ENCODE measurements around the gene AGPAT2.

Gene AGPAT2

DNA sequence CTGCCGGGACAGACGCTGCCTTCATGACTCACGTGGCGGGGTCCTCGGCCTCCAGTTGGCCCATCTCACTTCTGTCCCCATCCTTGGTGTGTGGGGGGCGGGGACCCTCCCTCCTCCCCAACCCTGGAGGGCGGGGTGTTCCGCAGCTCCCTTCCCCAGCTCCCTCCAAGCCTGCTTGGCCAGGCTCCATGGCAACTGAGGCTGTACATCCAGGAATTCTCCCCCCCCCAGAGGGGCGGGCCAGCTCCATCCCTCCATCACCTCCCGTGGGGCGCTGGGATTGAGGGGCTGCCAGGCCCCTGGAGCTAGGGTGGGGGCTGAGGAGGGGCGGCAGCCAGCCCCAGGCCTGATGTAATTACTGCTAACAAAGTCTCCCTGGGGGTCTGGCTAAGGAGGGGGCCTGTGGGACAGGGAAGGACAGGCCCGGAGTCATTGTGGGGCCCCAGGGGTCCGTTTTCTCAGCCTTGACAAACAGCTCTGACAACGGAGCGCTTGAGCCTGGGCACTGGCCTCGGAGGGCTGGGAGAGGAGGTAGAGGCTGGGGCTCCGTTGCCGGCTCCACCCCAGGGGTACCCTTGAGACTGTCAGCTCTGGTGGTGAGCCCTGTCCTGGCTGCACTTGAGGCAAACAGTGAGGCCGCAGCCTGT, 33.1 kb upstream of the AGPAT2 start:
- WGBS (ENCODE audit: insufficient coverage, insufficient read length) = no CpG with 5 or more reads among the region's 20 CpGs
- H3K4me1 ChIP-seq (ENCODE audit: control insufficient read depth, insufficient read depth, low read length) = no peaks in the 10 kb centered on the region; the same call in 1 of the 2 replicates

DNA sequence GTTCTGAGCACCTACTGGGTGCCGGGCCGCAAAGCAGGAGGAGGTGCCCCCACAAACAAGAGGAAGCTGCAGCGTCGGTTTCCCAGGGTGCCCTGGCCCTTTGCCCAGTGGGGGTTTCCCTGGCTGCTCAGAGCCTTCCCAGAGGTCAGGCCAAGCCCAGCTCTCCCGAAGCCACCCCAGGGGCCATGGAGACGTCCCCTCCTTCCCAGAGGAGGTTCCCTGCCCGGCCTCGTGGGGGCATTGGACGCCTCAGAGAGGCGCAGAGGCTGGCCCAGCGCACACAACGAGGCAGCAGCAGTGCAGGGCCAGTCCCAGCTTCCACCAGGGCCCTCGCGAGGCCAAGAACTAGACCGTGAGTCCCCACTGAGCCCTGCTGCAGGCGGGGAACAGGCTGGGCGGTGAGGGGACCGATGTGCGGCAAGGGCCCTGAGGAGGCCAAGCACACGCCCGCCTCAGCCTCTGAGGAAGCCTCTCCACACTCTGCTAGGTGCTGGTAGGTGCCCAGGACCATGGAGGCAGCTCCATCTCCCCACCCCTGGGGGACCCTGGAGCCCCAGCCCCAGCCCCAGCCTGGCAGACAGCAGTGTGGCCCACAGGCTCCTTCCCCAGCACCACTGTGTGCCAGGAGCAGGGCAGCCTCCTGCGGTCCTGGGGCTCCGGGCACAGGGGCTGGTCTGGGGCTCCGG, 32.1 kb upstream of the AGPAT2 start:
- H3K27me3 ChIP-seq (ENCODE audit: control insufficient read depth, insufficient read depth, low read length) = no peaks in the 10 kb centered on the region
- no peak overlapping the region for H3K27ac ChIP-seq (ENCODE audit: low read length)
- no peaks in the 10 kb centered on the region for H3K9me3 ChIP-seq (ENCODE audit: control insufficient read depth, insufficient read depth, low read length)
- DNase-seq (ENCODE audit: low read depth, low spot score) = no peak
- H3K4me3 ChIP-seq (ENCODE audit: low read length) = no peak overlapping the region
- peaks cover 20% of the 10 kb centered on the region for H3K36me3 ChIP-seq (ENCODE audit: control insufficient read depth, insufficient read depth, low read length)
- no CpG with 5 or more reads among the region's 24 CpGs for WGBS (ENCODE audit: insufficient coverage, insufficient read length)
- no peaks in the 10 kb centered on the region; the same call in 1 of the 2 replicates for H3K4me1 ChIP-seq (ENCODE audit: control insufficient read depth, insufficient read depth, low read length)

More for the DNA sequence above, 33.1 kb upstream of the AGPAT2 start:
- Histone ChIP-seq H3K27ac (ENCODE audit: low read length) (no peak overlapping the region), H3K9me3 (ENCODE audit: control insufficient read depth, insufficient read depth, low read length) (no peaks in the 10 kb centered on the region), H3K4me3 (ENCODE audit: low read length) (no peak overlapping the region), H3K27me3 (ENCODE audit: control insufficient read depth, insufficient read depth, low read length) (no peaks in the 10 kb centered on the region), H3K36me3 (ENCODE audit: control insufficient read depth, insufficient read depth, low read length) (peaks cover 21% of the 10 kb centered on the region)
- DNase-seq (ENCODE audit: low read depth, low spot score) = no peak

DNA sequence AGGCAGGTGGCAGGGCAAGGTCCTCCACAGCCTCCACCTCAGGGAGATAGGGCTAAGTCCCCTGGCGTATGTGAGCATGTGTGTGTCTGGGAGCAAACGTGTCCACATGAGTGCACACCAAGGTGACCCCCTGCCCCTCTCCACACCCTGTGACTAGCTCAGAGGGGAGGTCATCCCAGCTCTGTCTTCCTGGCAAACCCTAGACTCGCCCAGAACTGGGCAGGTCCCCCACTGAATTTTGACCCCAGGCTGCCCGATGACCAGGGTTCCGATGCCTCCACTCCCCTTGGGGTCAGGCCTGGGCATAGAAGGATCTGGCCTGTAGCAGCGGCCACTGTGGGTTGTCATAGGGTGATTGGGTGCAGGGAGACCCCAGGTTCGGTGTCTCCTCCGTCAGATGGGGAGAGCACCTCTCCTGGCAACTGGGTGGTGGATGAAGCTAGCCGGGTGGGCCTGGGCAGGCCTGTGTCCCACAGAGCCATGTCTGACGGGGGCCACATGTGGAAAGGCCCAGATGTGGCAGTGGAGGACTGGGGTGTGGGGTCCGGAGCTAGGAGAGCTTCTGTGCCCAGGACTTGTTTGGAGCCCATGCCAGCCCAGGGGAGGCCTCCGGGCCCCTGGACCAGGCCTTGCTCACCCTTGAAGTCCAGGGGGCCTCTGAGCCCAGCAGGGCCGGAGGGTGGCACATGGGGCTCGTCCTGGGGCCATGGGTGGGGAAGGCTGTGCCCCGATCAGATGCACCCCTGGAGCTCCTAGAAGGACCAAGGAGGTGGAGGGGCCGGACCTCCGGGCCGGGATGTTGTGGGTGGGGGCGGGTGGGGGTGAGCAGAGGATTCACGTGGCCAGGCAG, 31.3 kb upstream of the AGPAT2 start:
- H3K27me3 ChIP-seq (ENCODE audit: control insufficient read depth, insufficient read depth, low read length) = no peaks in the 10 kb centered on the region
- no peaks in the 10 kb centered on the region for H3K9me3 ChIP-seq (ENCODE audit: control insufficient read depth, insufficient read depth, low read length)
- H3K27ac ChIP-seq (ENCODE audit: low read length) = no peak overlapping the region
- WGBS (ENCODE audit: insufficient coverage, insufficient read length) = no CpG with 5 or more reads among the region's 20 CpGs
- no peak for DNase-seq (ENCODE audit: low read depth, low spot score)
- no peak overlapping the region for H3K4me3 ChIP-seq (ENCODE audit: low read length)
- peaks cover 2% of the 10 kb centered on the region; the same call in 1 of the 2 replicates for H3K4me1 ChIP-seq (ENCODE audit: control insufficient read depth, insufficient read depth, low read length)
- H3K36me3 ChIP-seq (ENCODE audit: control insufficient read depth, insufficient read depth, low read length) = peaks cover 15% of the 10 kb centered on the region

DNA sequence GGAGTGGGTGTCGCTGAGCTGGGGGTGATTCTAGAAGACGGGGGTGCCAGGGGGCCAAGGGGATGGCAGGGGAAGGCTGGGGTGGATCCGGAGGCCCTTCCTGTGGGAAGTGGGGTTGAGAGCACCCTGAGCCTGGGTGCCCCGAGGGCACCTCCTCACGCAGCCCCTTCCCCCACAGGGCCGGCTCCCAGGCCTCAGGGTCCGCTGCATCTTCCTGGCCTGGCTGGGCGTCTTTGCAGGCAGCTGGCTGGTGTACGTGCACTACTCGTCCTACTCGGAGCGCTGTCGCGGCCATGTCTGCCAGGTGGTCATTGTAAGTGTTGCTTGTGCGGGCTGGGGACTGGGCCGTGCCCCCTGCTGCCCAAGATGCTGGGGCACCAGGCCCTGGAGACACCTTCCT, 30.1 kb upstream of the AGPAT2 start:
- H3K27ac ChIP-seq (ENCODE audit: low read length) = no peak overlapping the region
- H3K36me3 ChIP-seq (ENCODE audit: control insufficient read depth, insufficient read depth, low read length) = peaks cover 6% of the 10 kb centered on the region; the same call in 1 of the 2 replicates
- WGBS (ENCODE audit: insufficient coverage, insufficient read length) = no CpG with 5 or more reads among the region's 16 CpGs
- DNase-seq (ENCODE audit: low read depth, low spot score) = no peak
- no peak overlapping the region for H3K4me3 ChIP-seq (ENCODE audit: low read length)
- peaks cover 6% of the 10 kb centered on the region for H3K4me1 ChIP-seq (ENCODE audit: control insufficient read depth, insufficient read depth, low read length)
- no peaks in the 10 kb centered on the region for H3K9me3 ChIP-seq (ENCODE audit: control insufficient read depth, insufficient read depth, low read length)
- H3K27me3 ChIP-seq (ENCODE audit: control insufficient read depth, insufficient read depth, low read length) = no peaks in the 10 kb centered on the region

DNA sequence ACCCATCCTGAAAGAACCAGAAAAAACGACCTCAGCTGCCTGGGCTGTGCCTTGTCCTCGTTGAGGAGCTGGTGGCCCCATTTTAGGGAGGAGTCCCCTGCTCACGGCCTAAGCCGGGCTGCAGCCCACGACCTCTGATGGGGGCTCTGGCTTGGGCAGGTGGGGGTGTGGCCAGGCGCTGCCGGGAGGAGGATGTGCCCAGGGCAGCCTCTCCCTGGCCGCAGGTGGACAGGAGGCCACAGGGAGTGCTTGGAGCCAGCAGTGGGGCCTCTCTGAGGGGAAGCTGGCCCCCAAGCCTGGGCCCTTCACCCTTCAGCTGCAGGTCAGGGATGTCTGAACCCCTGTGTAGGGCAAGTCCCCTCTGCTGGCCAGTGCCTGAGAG, 27.6 kb upstream of the AGPAT2 start:
- H3K4me1 ChIP-seq (ENCODE audit: control insufficient read depth, insufficient read depth, low read length) = peaks cover 6% of the 10 kb centered on the region
- no CpG with 5 or more reads among the region's 8 CpGs for WGBS (ENCODE audit: insufficient coverage, insufficient read length)
- peaks cover 3% of the 10 kb centered on the region; the same call in 1 of the 2 replicates for H3K36me3 ChIP-seq (ENCODE audit: control insufficient read depth, insufficient read depth, low read length)

DNA sequence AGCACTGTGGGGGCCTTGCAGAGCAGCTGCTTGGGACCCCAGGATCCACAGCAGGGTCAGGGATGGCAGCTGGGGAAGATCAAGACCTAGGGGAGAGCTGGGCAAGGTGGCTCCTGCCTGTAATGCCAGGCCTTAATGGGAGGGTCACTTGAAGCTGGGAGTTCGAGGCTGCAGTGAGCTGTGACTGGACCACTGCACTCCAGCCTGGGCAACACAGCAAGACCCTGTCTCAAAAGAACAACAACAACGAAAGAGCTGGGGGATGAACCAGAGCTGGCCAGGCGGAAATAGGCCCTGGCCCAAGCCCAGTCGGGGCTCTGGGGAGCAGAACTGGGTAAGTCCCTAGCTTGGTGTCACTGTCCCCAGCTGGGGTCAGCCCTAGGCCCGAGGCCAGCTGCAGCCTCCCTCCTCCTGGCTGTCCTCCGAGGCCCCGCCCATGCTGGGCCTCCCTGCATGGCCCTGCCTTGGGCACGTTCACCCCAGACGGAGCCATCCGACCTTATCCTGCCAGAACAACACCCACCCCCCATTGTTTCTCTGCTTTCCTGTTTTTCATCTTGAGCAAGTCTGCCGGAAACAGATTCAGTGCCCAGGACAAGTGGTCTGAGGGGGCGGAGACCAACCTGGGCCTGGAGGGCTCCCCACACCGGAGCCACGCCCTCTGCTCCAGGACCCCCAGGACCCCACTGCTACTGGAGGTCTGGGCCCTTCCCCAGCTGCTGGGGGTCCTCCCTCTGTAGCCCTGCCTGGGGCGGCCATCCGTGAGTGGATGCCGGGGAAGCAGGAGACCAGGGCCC, 27.0 kb upstream of the AGPAT2 start:
- H3K36me3 ChIP-seq (ENCODE audit: control insufficient read depth, insufficient read depth, low read length) = peaks cover 3% of the 10 kb centered on the region; the same call in 1 of the 2 replicates
- WGBS (ENCODE audit: insufficient coverage, insufficient read length) = no CpG with 5 or more reads among the region's 17 CpGs
- no peak for DNase-seq (ENCODE audit: low read depth, low spot score)
- H3K9me3 ChIP-seq (ENCODE audit: control insufficient read depth, insufficient read depth, low read length) = no peaks in the 10 kb centered on the region
- no peaks in the 10 kb centered on the region for H3K27me3 ChIP-seq (ENCODE audit: control insufficient read depth, insufficient read depth, low read length)
- H3K27ac ChIP-seq (ENCODE audit: low read length) = no peak overlapping the region
- H3K4me1 ChIP-seq (ENCODE audit: control insufficient read depth, insufficient read depth, low read length) = peaks cover 6% of the 10 kb centered on the region
- H3K4me3 ChIP-seq (ENCODE audit: low read length) = no peak overlapping the region

More for the DNA sequence above, 27.6 kb upstream of the AGPAT2 start:
- DNase-seq (ENCODE audit: low read depth, low spot score) = no peak
- Histone ChIP-seq H3K27me3 (ENCODE audit: control insufficient read depth, insufficient read depth, low read length) (no peaks in the 10 kb centered on the region), H3K9me3 (ENCODE audit: control insufficient read depth, insufficient read depth, low read length) (no peaks in the 10 kb centered on the region), H3K27ac (ENCODE audit: low read length) (no peak overlapping the region), H3K4me3 (ENCODE audit: low read length) (no peak overlapping the region)

DNA sequence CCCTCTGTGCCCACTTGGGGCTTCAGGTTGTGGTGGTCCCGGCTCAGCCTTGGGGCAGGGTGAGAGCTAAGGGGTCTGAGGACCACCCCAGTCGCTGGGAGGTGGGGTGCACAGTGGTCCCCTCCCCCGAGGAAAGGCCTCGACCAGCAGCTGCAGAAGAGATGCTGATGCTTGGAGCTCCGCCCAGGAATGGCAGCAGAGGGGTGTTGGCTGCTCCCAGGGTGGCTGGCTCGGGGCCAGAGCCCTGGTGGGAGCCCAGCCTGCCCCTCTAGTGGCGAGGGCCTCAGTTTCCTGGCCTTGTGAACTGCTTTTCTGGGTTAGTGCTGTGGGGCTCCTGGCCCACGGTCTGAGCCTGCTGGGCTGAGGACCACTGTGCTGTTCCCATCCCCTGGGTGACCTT, 26.3 kb upstream of the AGPAT2 start:
- Histone ChIP-seq H3K4me1 (ENCODE audit: control insufficient read depth, insufficient read depth, low read length) (peaks cover 6% of the 10 kb centered on the region), H3K36me3 (ENCODE audit: control insufficient read depth, insufficient read depth, low read length) (peaks cover 3% of the 10 kb centered on the region; the same call in 1 of the 2 replicates), H3K9me3 (ENCODE audit: control insufficient read depth, insufficient read depth, low read length) (no peaks in the 10 kb centered on the region), H3K4me3 (ENCODE audit: low read length) (no peak overlapping the region; the same call in 1 of the 2 replicates), H3K27ac (ENCODE audit: low read length) (no peak overlapping the region), H3K27me3 (ENCODE audit: control insufficient read depth, insufficient read depth, low read length) (no peaks in the 10 kb centered on the region)
- no CpG with 5 or more reads among the region's 8 CpGs for WGBS (ENCODE audit: insufficient coverage, insufficient read length)
- DNase-seq (ENCODE audit: low read depth, low spot score) = no peak

DNA sequence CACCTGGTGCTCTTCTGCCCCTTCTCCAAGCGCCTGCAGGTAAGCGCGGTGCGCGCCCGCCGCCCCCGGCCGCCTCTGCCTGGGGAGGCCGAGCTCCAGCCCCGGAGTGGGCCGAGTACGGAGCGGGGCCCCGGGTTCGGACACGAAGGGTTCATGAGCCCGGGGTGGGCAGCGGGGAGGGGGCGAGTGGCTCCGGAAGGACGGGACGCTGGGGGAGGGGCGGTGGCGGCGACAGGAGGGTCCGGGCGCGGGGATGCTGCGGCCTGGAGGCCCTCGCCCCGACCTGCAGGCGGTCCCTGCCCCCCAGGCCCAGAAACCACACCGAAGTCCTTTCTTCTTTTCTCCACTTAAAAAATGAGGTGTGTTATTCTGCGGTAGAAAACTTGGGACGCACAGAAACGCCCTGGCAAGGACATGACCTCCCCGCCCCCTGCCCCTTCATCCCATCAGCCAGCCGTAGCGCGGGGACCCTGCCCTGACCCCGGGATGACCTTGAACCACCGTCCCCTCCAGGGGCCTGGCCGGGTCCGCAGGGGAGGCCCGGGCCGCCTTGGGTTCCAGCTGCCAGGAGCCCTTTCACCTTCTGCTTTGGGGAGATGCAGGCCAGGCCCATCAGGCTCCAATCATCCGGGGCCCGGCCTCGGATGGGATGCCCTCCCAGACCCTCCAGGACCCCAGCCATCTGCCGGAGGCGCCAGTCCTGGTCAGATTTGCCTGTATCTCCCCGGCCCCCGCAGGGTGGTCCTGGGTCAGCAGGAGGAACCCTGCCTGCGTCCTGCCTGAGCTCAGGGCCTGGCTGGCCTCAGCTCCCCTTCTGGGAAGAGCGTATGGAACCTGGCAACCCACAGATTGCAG, 25.7 kb upstream of the AGPAT2 start:
- no peak for DNase-seq (ENCODE audit: low read depth, low spot score)
- Histone ChIP-seq H3K36me3 (ENCODE audit: control insufficient read depth, insufficient read depth, low read length) (peaks cover 3% of the 10 kb centered on the region; the same call in 1 of the 2 replicates), H3K4me3 (ENCODE audit: low read length) (peak overlapping the region; percentile 93), H3K9me3 (ENCODE audit: control insufficient read depth, insufficient read depth, low read length) (no peaks in the 10 kb centered on the region), H3K27me3 (ENCODE audit: control insufficient read depth, insufficient read depth, low read length) (no peaks in the 10 kb centered on the region), H3K4me1 (ENCODE audit: control insufficient read depth, insufficient read depth, low read length) (peaks cover 6% of the 10 kb centered on the region), H3K27ac (ENCODE audit: low read length) (no peak overlapping the region)
- WGBS (ENCODE audit: insufficient coverage, insufficient read length) = no CpG with 5 or more reads among the region's 56 CpGs

Measured in iPS DF 6.9 (cell line).